ENCODE results near the gene BUB1. TPM values are rescaled to one million over a fixed set of nuclear protein-coding genes. Genes with fewer than 3 reads are reported as not detected.

The BUB1 gene
- total and polyA plus RNA-seq, 4 experiments from 2014 or later = 1.2 to 2.9 (median 1.7) TPM; not detected in 1

DNA sequence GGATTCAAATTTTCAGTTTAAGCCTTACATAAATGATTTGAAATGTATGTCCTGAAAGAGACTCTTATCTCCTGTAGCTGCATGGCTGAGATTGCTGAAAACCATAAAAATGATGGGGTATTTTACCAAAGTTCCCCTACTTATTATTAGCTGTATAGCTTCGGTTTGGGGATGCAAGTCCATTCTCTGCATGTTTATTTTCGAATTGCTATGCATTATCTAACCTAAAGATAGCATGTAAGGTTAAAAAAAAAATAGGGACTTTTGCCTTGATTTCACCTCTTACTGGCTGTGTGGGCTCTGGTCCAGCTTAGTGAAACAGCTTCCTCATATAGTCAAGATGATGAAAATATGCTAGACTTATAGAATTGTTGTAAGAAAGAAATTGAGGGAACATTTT is 40.5 kb upstream of the BUB1 start:
- Histone ChIP-seq H3K27me3 (ENCODE audit: insufficient read depth, low read length) (no peaks in the 10 kb centered on the region), H3K36me3 (ENCODE audit: insufficient read depth, low read length) (no peaks in the 10 kb centered on the region), H3K4me3 (ENCODE audit: low read length in 2 of 2) (no peak overlapping the region), H3K27ac (ENCODE audit: low read depth, low read length) (no peak overlapping the region), H3K9me3 (ENCODE audit: control insufficient read depth in 1 of 2, low read length in 2 of 2) (no peaks in the 10 kb centered on the region), H3K4me1 (ENCODE audit: insufficient read depth, low read length) (no peaks in the 10 kb centered on the region)
- Mint-ChIP-seq H3K4me1 (no peaks in the 10 kb centered on the region), H3K9me3 (no peaks in the 10 kb centered on the region), H3K27me3 (peaks cover 11 to 30% of the 10 kb centered on the region in 2 donors), H3K27ac (no peak overlapping the region), H3K36me3 (no peaks in the 10 kb centered on the region), H3K4me3 (no peak overlapping the region)
- ChIA-PET CTCF (ENCODE audit: partially characterized antibody) (no interaction called here), POLR2A (ENCODE audit: partially characterized antibody) (no interaction called here)
- no peak for DNase-seq
- intact Hi-C loops (cut with micrococcal nuclease) = no loop called here

- Mint-ChIP-seq H3K4me3 (no peak overlapping the region), H3K27ac (no peak overlapping the region), H3K36me3 (no peaks in the 10 kb centered on the region), H3K9me3 (peaks cover 0 to 1% (median 0%) of the 10 kb centered on the region in 8 donors), H3K4me1 (no peaks in the 10 kb centered on the region), H3K27me3 (peaks cover 13 to 30% of the 10 kb centered on the region in 2 donors)
- Histone ChIP-seq H3K36me3 (ENCODE audit: insufficient read depth, low read length) (no peaks in the 10 kb centered on the region), H3K9me3 (ENCODE audit: control insufficient read depth in 1 of 2, low read length in 2 of 2) (no peaks in the 10 kb centered on the region), H3K27me3 (ENCODE audit: insufficient read depth, low read length) (no peaks in the 10 kb centered on the region), H3K4me1 (ENCODE audit: insufficient read depth, low read length) (no peaks in the 10 kb centered on the region), H3K4me3 (ENCODE audit: low read length in 2 of 2) (no peak overlapping the region), H3K27ac (ENCODE audit: low read depth, low read length) (no peak overlapping the region)
- intact Hi-C loops (cut with micrococcal nuclease) = no loop called here
- ChIA-PET POLR2A (ENCODE audit: partially characterized antibody) (no interaction called here), CTCF (ENCODE audit: partially characterized antibody) (no interaction called here)
- no peak for DNase-seq
Measured at GRCh38 chr2:110717734-110718133, 39.9 kb upstream of the BUB1 start.

GRCh38 chr2:110716959-110717645 is 39.2 kb upstream of the BUB1 start:
- Histone ChIP-seq H3K36me3 (ENCODE audit: insufficient read depth, low read length) (no peaks in the 10 kb centered on the region), H3K4me3 (ENCODE audit: low read length in 2 of 2) (no peak overlapping the region), H3K9me3 (ENCODE audit: control insufficient read depth in 1 of 2, low read length in 2 of 2) (no peaks in the 10 kb centered on the region), H3K27ac (ENCODE audit: low read depth, low read length) (no peak overlapping the region), H3K4me1 (ENCODE audit: insufficient read depth, low read length) (no peaks in the 10 kb centered on the region), H3K27me3 (ENCODE audit: insufficient read depth, low read length) (no peaks in the 10 kb centered on the region)
- Mint-ChIP-seq H3K4me1 (no peaks in the 10 kb centered on the region), H3K36me3 (no peaks in the 10 kb centered on the region), H3K27ac (no peak overlapping the region), H3K27me3 (peaks cover 20 to 34% of the 10 kb centered on the region in 2 donors), H3K9me3 (peaks cover 0 to 1% (median 0%) of the 10 kb centered on the region in 8 donors), H3K4me3 (no peak overlapping the region)
- intact Hi-C loops (cut with micrococcal nuclease) = no loop called here
- ChIA-PET CTCF (ENCODE audit: partially characterized antibody) (no interaction called here), POLR2A (ENCODE audit: partially characterized antibody) (no interaction called here)
- no peak for DNase-seq

- Histone ChIP-seq H3K4me3 (ENCODE audit: low read length in 2 of 2) (no peak overlapping the region), H3K9me3 (ENCODE audit: control insufficient read depth in 1 of 2, low read length in 2 of 2) (no peaks in the 10 kb centered on the region), H3K36me3 (ENCODE audit: insufficient read depth, low read length) (no peaks in the 10 kb centered on the region), H3K4me1 (ENCODE audit: insufficient read depth, low read length) (no peaks in the 10 kb centered on the region), H3K27ac (ENCODE audit: low read depth, low read length) (no peak overlapping the region), H3K27me3 (ENCODE audit: insufficient read depth, low read length) (no peaks in the 10 kb centered on the region)
- H3K36me3 Mint-ChIP-seq = no peaks in the 10 kb centered on the region
- no peak for DNase-seq
- H3K27ac Mint-ChIP-seq = no peak overlapping the region
- peaks cover 31 to 42% of the 10 kb centered on the region in 2 donors for H3K27me3 Mint-ChIP-seq
- peaks cover 0 to 1% (median 0%) of the 10 kb centered on the region in 8 donors for H3K9me3 Mint-ChIP-seq
- no peak overlapping the region for H3K4me3 Mint-ChIP-seq
- POLR2A ChIA-PET (ENCODE audit: partially characterized antibody) = no interaction called here
- CTCF ChIA-PET (ENCODE audit: partially characterized antibody) = no interaction called here
- no peaks in the 10 kb centered on the region for H3K4me1 Mint-ChIP-seq
- intact Hi-C loops (cut with micrococcal nuclease) = no loop called here
Measured at GRCh38 chr2:110714452-110715224, 36.8 kb upstream of the BUB1 start.

GRCh38 chr2:110713513-110714362 is 35.9 kb upstream of the BUB1 start:
- Histone ChIP-seq H3K27me3 (ENCODE audit: insufficient read depth, low read length) (no peaks in the 10 kb centered on the region), H3K4me3 (ENCODE audit: low read length in 2 of 2) (no peak overlapping the region), H3K36me3 (ENCODE audit: insufficient read depth, low read length) (no peaks in the 10 kb centered on the region), H3K9me3 (ENCODE audit: control insufficient read depth in 1 of 2, low read length in 2 of 2) (no peaks in the 10 kb centered on the region), H3K27ac (ENCODE audit: low read depth, low read length) (no peak overlapping the region), H3K4me1 (ENCODE audit: insufficient read depth, low read length) (no peaks in the 10 kb centered on the region)
- ChIA-PET POLR2A (ENCODE audit: partially characterized antibody) (no interaction called here), CTCF (ENCODE audit: partially characterized antibody) (interaction anchor here (0.5 to 1.6 kb wide), 2 partner anchors 10 to 912 kb away, joined by 3 to 5 read pairs; no protein-coding TSS in a partner anchor)
- no peaks in the 10 kb centered on the region for H3K36me3 Mint-ChIP-seq
- H3K4me1 Mint-ChIP-seq = no peaks in the 10 kb centered on the region
- no peak overlapping the region for H3K27ac Mint-ChIP-seq
- intact Hi-C loops (cut with micrococcal nuclease) = no loop called here
- H3K27me3 Mint-ChIP-seq = peaks cover 34 to 44% of the 10 kb centered on the region in 2 donors
- H3K4me3 Mint-ChIP-seq = no peak overlapping the region
- H3K9me3 Mint-ChIP-seq = peaks cover 0 to 1% (median 0%) of the 10 kb centered on the region in 8 donors
- DNase-seq = no peak

DNA sequence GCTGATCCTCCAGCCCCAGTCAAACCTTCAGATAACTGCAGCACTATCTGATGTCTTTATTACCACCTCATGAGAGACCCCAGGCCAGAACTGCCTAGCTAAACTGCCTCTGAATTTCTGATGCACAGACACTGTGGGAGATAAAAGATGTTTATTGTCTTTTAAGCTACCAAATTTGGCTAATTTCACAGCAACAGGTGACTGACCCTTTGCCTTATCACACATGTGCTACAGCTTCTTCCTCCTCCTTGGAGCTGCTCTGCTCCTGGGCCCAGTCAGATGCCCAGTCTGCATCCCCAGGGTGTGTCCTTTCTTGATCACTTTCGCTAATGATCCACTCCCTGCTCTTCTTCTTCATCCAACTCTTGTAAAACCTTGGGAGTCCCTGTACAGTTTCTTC is 34.9 kb upstream of the BUB1 start:
- Histone ChIP-seq H3K9me3 (ENCODE audit: control insufficient read depth in 1 of 2, low read length in 2 of 2) (no peaks in the 10 kb centered on the region), H3K27me3 (ENCODE audit: insufficient read depth, low read length) (no peaks in the 10 kb centered on the region), H3K27ac (ENCODE audit: low read depth, low read length) (no peak overlapping the region), H3K36me3 (ENCODE audit: insufficient read depth, low read length) (no peaks in the 10 kb centered on the region), H3K4me3 (ENCODE audit: low read length in 2 of 2) (no peak overlapping the region), H3K4me1 (ENCODE audit: insufficient read depth, low read length) (no peaks in the 10 kb centered on the region)
- no peaks in the 10 kb centered on the region for H3K4me1 Mint-ChIP-seq
- H3K27me3 Mint-ChIP-seq = peaks cover 39 to 49% of the 10 kb centered on the region in 2 donors
- no peaks in the 10 kb centered on the region for H3K36me3 Mint-ChIP-seq
- no peak overlapping the region for H3K4me3 Mint-ChIP-seq
- intact Hi-C loops (cut with micrococcal nuclease) = no loop called here
- CTCF ChIA-PET (ENCODE audit: partially characterized antibody) = interaction anchor here (1.6 kb wide), 1 partner anchor 11 kb away, joined by 3 read pairs; no protein-coding TSS in a partner anchor
- POLR2A ChIA-PET (ENCODE audit: partially characterized antibody) = no interaction called here
- H3K27ac Mint-ChIP-seq = no peak overlapping the region
- DNase-seq = no peak
- peaks cover 0 to 1% (median 0%) of the 10 kb centered on the region in 8 donors for H3K9me3 Mint-ChIP-seq

DNA sequence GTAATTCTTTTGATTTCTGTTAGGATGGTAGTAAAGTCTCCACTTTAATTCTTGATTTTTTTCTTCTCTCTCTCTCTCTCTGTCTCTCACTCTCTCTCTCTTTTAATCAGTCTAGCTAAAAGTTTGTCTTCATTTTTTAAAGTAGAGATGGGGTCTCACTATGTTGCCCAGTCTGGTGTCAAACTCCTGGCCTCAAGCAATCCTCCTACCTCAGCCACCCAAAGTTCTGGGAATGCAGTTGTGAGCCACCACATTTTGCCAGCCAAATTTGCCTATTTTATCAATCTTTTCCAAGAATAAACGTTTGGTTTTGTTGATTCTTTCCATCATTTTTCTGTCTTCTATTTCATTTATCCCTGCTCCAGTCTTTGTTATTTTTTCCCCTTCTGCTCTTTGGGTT is 30.6 kb upstream of the BUB1 start:
- CTCF ChIA-PET (ENCODE audit: partially characterized antibody) = no interaction called here
- H3K4me3 Mint-ChIP-seq = no peak overlapping the region
- H3K36me3 ChIP-seq (ENCODE audit: insufficient read depth, low read length) = no peaks in the 10 kb centered on the region
- no peaks in the 10 kb centered on the region for H3K36me3 Mint-ChIP-seq
- H3K27ac ChIP-seq (ENCODE audit: low read depth, low read length) = no peak overlapping the region
- peaks cover 0 to 3% (median 0%) of the 10 kb centered on the region in 8 donors for H3K9me3 Mint-ChIP-seq
- POLR2A ChIA-PET (ENCODE audit: partially characterized antibody) = no interaction called here
- H3K4me1 Mint-ChIP-seq = no peaks in the 10 kb centered on the region
- H3K27me3 Mint-ChIP-seq = peaks cover 37 to 40% of the 10 kb centered on the region in 2 donors
- H3K4me3 ChIP-seq (ENCODE audit: low read length in 2 of 2) = no peak overlapping the region
- H3K27ac Mint-ChIP-seq = peak overlapping the region in 1 of 7 donors; percentile 4
- H3K27me3 ChIP-seq (ENCODE audit: insufficient read depth, low read length) = no peaks in the 10 kb centered on the region
- intact Hi-C loops (cut with micrococcal nuclease) = no loop called here
- no peaks in the 10 kb centered on the region for H3K9me3 ChIP-seq (ENCODE audit: control insufficient read depth in 1 of 2, low read length in 2 of 2)
- no peak for DNase-seq
- H3K4me1 ChIP-seq (ENCODE audit: insufficient read depth, low read length) = no peaks in the 10 kb centered on the region
